Measurements from ENCODE around the gene COL25A1.

DNA sequence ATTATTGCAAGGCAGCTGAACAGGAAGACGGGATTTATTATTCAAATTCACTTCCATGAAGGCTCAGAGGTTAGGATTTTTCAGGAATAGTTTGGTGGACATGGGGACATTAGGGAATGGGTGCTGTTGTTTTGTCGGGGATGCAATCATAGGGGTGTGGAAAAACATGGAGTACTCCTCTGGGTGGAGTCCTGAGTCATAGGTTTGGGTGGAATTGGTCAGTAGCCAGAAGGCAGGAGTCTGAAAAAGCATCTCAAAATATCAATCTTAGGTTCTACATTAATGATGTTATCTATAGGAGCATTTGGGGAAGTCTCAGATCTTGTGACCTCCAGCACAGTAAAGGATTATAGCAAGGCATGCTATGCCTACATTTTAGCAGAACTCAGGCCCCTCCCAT, 525.1 kb downstream of the COL25A1 start:
- TF ChIP-seq, protein P1, sequence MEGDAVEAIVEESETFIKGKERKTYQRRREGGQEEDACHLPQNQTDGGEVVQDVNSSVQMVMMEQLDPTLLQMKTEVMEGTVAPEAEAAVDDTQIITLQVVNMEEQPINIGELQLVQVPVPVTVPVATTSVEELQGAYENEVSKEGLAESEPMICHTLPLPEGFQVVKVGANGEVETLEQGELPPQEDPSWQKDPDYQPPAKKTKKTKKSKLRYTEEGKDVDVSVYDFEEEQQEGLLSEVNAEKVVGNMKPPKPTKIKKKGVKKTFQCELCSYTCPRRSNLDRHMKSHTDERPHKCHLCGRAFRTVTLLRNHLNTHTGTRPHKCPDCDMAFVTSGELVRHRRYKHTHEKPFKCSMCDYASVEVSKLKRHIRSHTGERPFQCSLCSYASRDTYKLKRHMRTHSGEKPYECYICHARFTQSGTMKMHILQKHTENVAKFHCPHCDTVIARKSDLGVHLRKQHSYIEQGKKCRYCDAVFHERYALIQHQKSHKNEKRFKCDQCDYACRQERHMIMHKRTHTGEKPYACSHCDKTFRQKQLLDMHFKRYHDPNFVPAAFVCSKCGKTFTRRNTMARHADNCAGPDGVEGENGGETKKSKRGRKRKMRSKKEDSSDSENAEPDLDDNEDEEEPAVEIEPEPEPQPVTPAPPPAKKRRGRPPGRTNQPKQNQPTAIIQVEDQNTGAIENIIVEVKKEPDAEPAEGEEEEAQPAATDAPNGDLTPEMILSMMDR (IDR thresholded peaks at IDR 0.05): no peak
- no peak for TF ChIP-seq POLR2A (IDR thresholded peaks at IDR 0.05)
